Measurements from ENCODE around the gene POLN. TPM values are rescaled to one million over a fixed set of nuclear protein-coding genes. Genes with fewer than 3 reads are reported as not detected.

POLN gene
- total RNA-seq, 4 donors from 2014 or later = 0.27 to 2.6 (median 1.4) TPM

GRCh38 chr4:2095236-2096072 is 146.5 kb downstream of the POLN start:
- H3K9me3 ChIP-seq = no peaks in the 10 kb centered on the region
- in situ Hi-C loops (cut with MboI; ENCODE audit: low pct_ligation_motif_present in 1 of 4, low pct_unique_long_range_greater_than_20kb in 1 of 4, low sequenced_read_pairs in 3 of 4) = no loop called here
- TF ChIP-seq POLR2AphosphoS5 (IDR thresholded peaks at IDR 0.05) (no peak), CTCF (IDR thresholded peaks at IDR 0.05) (no peak), EP300 (IDR thresholded peaks at IDR 0.05; ENCODE audit: low read depth) (no peak), POLR2A (IDR thresholded peaks at IDR 0.05) (no peak)

GRCh38 chr4:2094545-2094944 is 147.4 kb downstream of the POLN start:
- TF ChIP-seq CTCF (IDR thresholded peaks at IDR 0.05) = no peak
- TF ChIP-seq EP300 (IDR thresholded peaks at IDR 0.05; ENCODE audit: low read depth) = no peak
- no peak for TF ChIP-seq POLR2A (IDR thresholded peaks at IDR 0.05)
- no peak for TF ChIP-seq POLR2AphosphoS5 (IDR thresholded peaks at IDR 0.05)
- Histone ChIP-seq H3K27ac (no peak overlapping the region), H3K9me3 (no peaks in the 10 kb centered on the region), H3K27me3 (no peaks in the 10 kb centered on the region), H3K36me3 (no peaks in the 10 kb centered on the region), H3K4me3 (no peak overlapping the region), H3K4me1 (no peaks in the 10 kb centered on the region)
- no peak for DNase-seq
- WGBS, 2 donors (ENCODE audit: low coverage in 1 of 2) = 80% methylated on average over 4 of the region's 4 CpGs; no CpG with 5 or more reads in 1 of the 2 donors
- in situ Hi-C loops (cut with MboI; ENCODE audit: low pct_ligation_motif_present in 1 of 4, low pct_unique_long_range_greater_than_20kb in 1 of 4, low sequenced_read_pairs in 3 of 4) (no loop called here), intact Hi-C loops (cut with DNase I; ENCODE audit: low total_unique reads) (no loop called here)

More at GRCh38 chr4:2095236-2096072, 146.5 kb downstream of the POLN start:
- 90% methylated on average over 16 of the region's 16 CpGs; no CpG with 5 or more reads in 1 of the 2 donors for WGBS, 2 donors (ENCODE audit: low coverage in 1 of 2)
- H3K36me3 ChIP-seq = no peaks in the 10 kb centered on the region
- no peak overlapping the region for H3K27ac ChIP-seq
- no peak for DNase-seq
- no peaks in the 10 kb centered on the region for H3K27me3 ChIP-seq
- no peaks in the 10 kb centered on the region for H3K4me1 ChIP-seq
- intact Hi-C loops (cut with DNase I; ENCODE audit: low total_unique reads) = no loop called here
- H3K4me3 ChIP-seq = no peak overlapping the region

GRCh38 chr4:2093265-2093664 is 148.7 kb downstream of the POLN start:
- intact Hi-C loops (cut with DNase I; ENCODE audit: low total_unique reads) = no loop called here

GRCh38 chr4:2092669-2093053 is 149.3 kb downstream of the POLN start:
- no peaks in the 10 kb centered on the region for H3K9me3 ChIP-seq
- no peaks in the 10 kb centered on the region for H3K27me3 ChIP-seq
- no peaks in the 10 kb centered on the region for H3K4me1 ChIP-seq
- in situ Hi-C loops (cut with MboI; ENCODE audit: low pct_ligation_motif_present in 1 of 4, low pct_unique_long_range_greater_than_20kb in 1 of 4, low sequenced_read_pairs in 3 of 4) = no loop called here
- H3K4me3 ChIP-seq = no peak overlapping the region
- H3K36me3 ChIP-seq = no peaks in the 10 kb centered on the region
- WGBS, 2 donors (ENCODE audit: low coverage in 1 of 2) = 91 to 96% methylated on average over 4 to 6 of the region's 6 CpGs
- H3K27ac ChIP-seq = no peak overlapping the region
- TF ChIP-seq POLR2AphosphoS5 (IDR thresholded peaks at IDR 0.05) = no peak
- no peak for TF ChIP-seq POLR2A (IDR thresholded peaks at IDR 0.05)
- TF ChIP-seq EP300 (IDR thresholded peaks at IDR 0.05; ENCODE audit: low read depth) = no peak
- TF ChIP-seq CTCF (IDR thresholded peaks at IDR 0.05) = no peak
- intact Hi-C loops (cut with DNase I; ENCODE audit: low total_unique reads) = no loop called here
- DNase-seq = no peak

More at GRCh38 chr4:2093265-2093664, 148.7 kb downstream of the POLN start:
- in situ Hi-C loops (cut with MboI; ENCODE audit: low pct_ligation_motif_present in 1 of 4, low pct_unique_long_range_greater_than_20kb in 1 of 4, low sequenced_read_pairs in 3 of 4) = no loop called here
- no peaks in the 10 kb centered on the region for H3K36me3 ChIP-seq
- DNase-seq = no peak
- no peaks in the 10 kb centered on the region for H3K9me3 ChIP-seq
- 77% methylated on average over 6 of the region's 6 CpGs; no CpG with 5 or more reads in 1 of the 2 donors for WGBS, 2 donors (ENCODE audit: low coverage in 1 of 2)
- no peaks in the 10 kb centered on the region for H3K4me1 ChIP-seq
- H3K27me3 ChIP-seq = no peaks in the 10 kb centered on the region
- no peak overlapping the region for H3K27ac ChIP-seq
- TF ChIP-seq POLR2A (IDR thresholded peaks at IDR 0.05) (no peak), POLR2AphosphoS5 (IDR thresholded peaks at IDR 0.05) (no peak)
- no peak overlapping the region for H3K4me3 ChIP-seq

All from transverse colon (tissue), 4 donors.